ENCODE measurements around the gene MAGEA2B. TPM values are rescaled to one million over a fixed set of nuclear protein-coding genes. Genes with fewer than 3 reads are reported as not detected.
A peak's percentile ranks its signal among the peaks of the same experiment; 100 is the strongest.
"Not testable (repeated sequence)": the region's sequence is repeated elsewhere in the genome, so short reads cannot be mapped to it uniquely, and the experiment has no call there.

The MAGEA2B gene
- total RNA-seq, 6 donors from 2014 or later: not detected

DNA sequence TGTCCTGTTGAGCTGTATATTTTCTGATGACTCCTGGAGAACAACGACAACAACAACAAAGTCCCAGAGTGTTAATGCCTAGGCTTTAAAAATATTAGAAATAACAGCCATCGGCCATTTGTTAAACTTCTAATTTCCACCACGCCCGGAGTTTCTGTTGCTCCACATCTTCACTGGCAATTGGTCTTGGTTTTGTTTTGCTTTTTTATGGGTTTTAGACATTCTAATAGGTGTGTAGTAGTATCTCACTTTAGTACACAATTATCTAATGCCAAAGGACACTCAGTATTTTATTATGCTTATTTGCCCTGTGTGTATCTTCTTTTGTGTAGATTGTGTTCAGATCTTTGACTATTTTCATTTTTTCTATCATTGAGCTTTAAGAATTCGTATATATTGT is 24.1 kb downstream of the MAGEA2B start:
- ATAC-seq (ENCODE audit: low FRiP score in 2 of 2) (no peak), DNase-seq (no peak)
- no peaks in the 10 kb centered on the region for H3K4me1 ChIP-seq
- H3K9me3 ChIP-seq: no peaks in the 10 kb centered on the region
- H3K36me3 ChIP-seq: no peaks in the 10 kb centered on the region
- no peak overlapping the region for H3K4me3 ChIP-seq
- TF ChIP-seq POLR2AphosphoS5 (IDR thresholded peaks at IDR 0.05) (no peak), POLR2A (IDR thresholded peaks at IDR 0.05) (no peak), EP300 (IDR thresholded peaks at IDR 0.05) (no peak)
- TF ChIP-seq, protein P1, sequence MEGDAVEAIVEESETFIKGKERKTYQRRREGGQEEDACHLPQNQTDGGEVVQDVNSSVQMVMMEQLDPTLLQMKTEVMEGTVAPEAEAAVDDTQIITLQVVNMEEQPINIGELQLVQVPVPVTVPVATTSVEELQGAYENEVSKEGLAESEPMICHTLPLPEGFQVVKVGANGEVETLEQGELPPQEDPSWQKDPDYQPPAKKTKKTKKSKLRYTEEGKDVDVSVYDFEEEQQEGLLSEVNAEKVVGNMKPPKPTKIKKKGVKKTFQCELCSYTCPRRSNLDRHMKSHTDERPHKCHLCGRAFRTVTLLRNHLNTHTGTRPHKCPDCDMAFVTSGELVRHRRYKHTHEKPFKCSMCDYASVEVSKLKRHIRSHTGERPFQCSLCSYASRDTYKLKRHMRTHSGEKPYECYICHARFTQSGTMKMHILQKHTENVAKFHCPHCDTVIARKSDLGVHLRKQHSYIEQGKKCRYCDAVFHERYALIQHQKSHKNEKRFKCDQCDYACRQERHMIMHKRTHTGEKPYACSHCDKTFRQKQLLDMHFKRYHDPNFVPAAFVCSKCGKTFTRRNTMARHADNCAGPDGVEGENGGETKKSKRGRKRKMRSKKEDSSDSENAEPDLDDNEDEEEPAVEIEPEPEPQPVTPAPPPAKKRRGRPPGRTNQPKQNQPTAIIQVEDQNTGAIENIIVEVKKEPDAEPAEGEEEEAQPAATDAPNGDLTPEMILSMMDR (IDR thresholded peaks at IDR 0.05): no peak
- H3K27ac ChIP-seq: no peak overlapping the region
- no peaks in the 10 kb centered on the region for H3K27me3 ChIP-seq
- WGBS, 2 donors: 83 to 94% methylated on average over 5 of the region's 5 CpGs

DNA sequence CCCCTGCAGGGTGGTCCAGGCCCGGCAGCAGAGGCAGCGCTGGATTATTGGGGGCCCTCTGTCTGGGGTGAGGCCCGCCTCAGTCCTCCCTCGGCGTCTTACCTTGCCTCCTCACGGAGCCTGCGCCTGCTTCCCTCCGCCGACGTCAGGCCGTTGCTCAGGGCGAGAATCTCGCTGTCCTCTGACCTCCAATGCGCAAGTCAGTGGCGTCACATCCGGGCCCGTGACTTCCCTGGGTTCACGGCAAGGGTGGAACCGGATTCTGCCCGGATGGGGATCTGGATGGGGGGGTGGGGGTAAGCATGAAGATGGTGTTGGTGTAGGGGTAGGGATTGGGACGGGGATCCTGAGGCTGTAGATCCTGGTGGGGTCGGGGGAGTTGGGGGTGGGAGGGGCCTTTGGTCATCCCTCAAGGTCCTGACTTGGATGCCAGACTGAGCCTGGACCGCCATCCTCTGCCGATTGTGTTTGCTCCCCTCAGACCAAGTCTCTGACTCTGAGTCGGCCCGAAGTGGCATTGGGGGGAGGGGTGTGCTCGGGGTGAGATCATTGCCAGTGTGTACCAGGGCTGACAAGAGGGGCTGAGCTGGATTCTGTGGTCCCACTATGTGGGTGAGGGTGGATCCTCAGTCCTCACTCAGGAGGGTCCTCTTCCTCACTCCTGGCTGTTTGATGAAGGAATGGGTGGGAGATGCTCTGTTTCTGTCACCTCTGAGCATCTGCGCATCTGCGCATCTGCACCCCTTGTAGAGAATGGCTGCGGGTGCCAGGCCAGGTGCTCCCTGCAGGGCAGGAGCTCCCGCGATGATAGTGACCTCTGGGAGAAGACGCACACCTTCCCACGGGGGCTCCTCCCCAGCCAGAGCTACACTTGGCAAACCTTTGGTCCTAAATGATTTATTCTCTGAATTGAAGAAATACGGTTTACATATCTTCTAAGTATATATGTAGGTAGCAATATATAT is 39.5 kb downstream of the MAGEA2B start, which contains the start of gene MAGEA2:
TSS of gene MAGEA2 (minus strand) at position 157 of the 965 bp plus-strand sequence. CDS start 2,479 bp downstream, outside the sequence.
- H3K9me3 ChIP-seq; H3K4me1 ChIP-seq; DNase-seq; H3K27ac ChIP-seq; ATAC-seq (ENCODE audit: low FRiP score in 2 of 2); H3K36me3 ChIP-seq; H3K4me3 ChIP-seq; H3K27me3 ChIP-seq: not testable (repeated sequence)
- no CpG with 5 or more reads among the region's 35 CpGs for WGBS, 2 donors

DNA sequence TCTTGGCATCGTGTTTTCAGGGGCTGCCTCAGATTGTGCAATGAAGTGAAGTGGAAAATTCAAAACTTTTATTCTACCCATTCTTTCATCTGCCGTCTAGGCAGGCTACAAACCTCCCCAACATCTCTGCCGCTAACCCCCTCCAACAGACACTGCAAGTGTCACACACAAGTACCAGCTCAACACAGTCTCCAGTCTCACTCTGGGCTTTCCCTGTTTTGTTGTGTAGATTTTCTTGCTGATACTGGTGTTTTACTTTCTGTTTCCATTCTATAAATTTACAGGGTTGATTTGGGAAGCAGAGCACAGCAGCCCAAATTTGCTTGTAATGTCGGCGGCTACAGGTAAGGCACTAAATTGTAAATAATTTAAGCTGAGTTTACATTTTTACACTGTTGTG is 40.4 kb downstream of the MAGEA2B start:
- H3K27me3 ChIP-seq; DNase-seq; H3K36me3 ChIP-seq; ATAC-seq (ENCODE audit: low FRiP score in 2 of 2); H3K4me1 ChIP-seq; H3K27ac ChIP-seq; H3K4me3 ChIP-seq; H3K9me3 ChIP-seq: not testable (repeated sequence)
- WGBS, 2 donors: no CpG with 5 or more reads among the region's 5 CpGs

DNA sequence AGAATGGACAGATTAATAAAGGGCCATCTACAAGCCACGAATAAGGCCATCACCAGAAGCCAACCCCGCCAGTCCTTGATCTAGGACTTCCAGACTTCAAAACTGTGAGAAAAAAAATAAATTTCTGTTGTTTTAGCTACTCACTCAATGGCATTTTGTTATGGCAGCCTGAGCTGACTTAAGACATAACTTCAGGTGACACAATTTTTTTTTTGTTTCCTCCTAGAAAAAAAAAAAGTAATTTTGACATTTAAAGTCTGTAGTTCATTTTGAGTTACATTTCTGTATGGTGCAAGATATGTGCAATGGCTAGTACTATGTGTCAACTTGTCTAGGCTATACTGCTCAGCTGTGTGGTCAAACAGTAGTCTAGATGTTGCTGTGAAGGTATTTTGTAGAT is 44.5 kb downstream of the MAGEA2B start, which contains the start of gene CSAG3:
TSS of gene CSAG3 (plus strand) at position 301 of the 400 bp plus-strand sequence.
- H3K27ac ChIP-seq; H3K36me3 ChIP-seq; H3K9me3 ChIP-seq; ATAC-seq (ENCODE audit: low FRiP score in 2 of 2); H3K4me3 ChIP-seq; H3K4me1 ChIP-seq; DNase-seq; H3K27me3 ChIP-seq: not testable (repeated sequence)
- WGBS, 2 donors: no CpG with 5 or more reads among the region's 2 CpGs

DNA sequence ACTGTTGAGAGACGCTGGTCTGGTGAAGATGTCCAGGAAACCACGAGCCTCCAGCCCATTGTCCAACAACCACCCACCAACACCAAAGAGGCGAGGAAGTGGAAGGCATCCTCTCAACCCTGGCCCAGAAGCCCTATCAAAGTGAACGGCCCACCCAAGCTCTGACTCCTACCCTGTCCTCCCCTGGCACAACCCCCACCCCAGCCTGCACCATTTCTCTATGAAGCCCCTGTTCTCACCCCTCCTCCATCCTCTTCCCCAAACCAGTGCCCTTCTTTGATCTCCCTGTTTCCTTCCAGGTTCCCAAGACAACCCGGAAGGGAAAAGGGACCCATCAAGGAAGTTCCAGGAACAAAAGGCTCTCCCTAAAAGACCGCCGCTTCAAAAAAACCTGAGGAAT is 45.1 kb downstream of the MAGEA2B start:
- not testable (repeated sequence) for H3K9me3 ChIP-seq, H3K4me1 ChIP-seq, H3K36me3 ChIP-seq, H3K4me3 ChIP-seq, DNase-seq, H3K27me3 ChIP-seq, H3K27ac ChIP-seq
- 89 to 100% methylated on average over 2 to 5 of the region's 7 CpGs for WGBS, 2 donors
- ATAC-seq (ENCODE audit: low FRiP score in 2 of 2): peak in 1 of 2 donors; percentile 74

DNA sequence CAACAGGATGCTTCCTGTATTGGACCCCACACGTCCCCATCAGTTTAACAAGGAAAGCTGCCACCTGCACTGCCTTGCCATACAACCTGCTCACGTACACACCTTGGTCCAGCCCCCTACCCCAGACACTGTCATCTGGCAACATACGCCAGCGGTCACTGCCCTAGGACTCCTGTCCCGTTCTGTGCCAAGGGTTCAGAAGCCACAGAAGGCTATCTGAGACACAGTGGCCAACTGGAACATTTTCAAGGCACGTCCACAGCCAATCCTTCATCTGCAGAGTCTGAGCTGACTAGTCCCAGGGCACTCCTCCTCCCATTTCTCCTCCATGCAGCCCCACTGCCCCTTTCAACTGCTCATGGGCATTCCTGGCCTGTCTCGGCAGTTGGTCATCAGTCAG is 47.2 kb downstream of the MAGEA2B start:
- H3K4me3 ChIP-seq; H3K27ac ChIP-seq; DNase-seq; H3K27me3 ChIP-seq; H3K36me3 ChIP-seq; ATAC-seq (ENCODE audit: low FRiP score in 2 of 2); H3K9me3 ChIP-seq; H3K4me1 ChIP-seq: not testable (repeated sequence)
- WGBS, 2 donors: no CpG with 5 or more reads among the region's 7 CpGs

DNA sequence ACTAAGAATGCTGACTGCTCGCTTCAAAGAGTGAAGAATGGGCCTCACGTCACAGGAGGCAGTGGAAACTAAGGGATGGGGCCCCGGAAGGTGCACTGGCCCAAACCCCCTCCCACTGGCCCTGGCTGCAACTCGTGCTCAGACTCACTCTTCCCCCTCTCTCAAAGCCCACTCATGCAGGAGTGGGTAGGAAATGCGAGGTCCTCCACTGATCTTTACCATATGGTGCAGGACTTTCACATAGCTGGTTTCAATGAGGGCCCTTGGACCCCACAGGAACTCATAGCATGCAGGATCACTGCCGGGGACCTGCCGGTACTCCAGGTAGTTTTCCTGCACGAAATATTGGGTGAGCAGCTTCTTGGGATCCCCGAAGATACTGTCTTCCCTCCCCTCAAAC is 52.1 kb downstream of the MAGEA2B start:
- not testable (repeated sequence) for ATAC-seq (ENCODE audit: low FRiP score in 2 of 2); H3K4me3 ChIP-seq; H3K4me1 ChIP-seq; H3K9me3 ChIP-seq; H3K27ac ChIP-seq; H3K36me3 ChIP-seq; H3K27me3 ChIP-seq
- 78 to 93% methylated on average over 4 to 9 of the region's 9 CpGs for WGBS, 2 donors
- DNase-seq: peak in 1 of 2 donors; percentile 0

Other genes with a start within 250 kb of the MAGEA2B start
- not detected for gene GABRQ, start 76.7 kb upstream of the MAGEA2B start, total RNA-seq
- gene MAGEA3, start 15.8 kb upstream of the MAGEA2B start, total RNA-seq: under 1 TPM in 2 of 6 donors, not detected in 4; 0.20 to 0.51 TPM
- not detected for gene CSAG2, start 5.4 kb upstream of the MAGEA2B start, total RNA-seq
- not detected for gene CSAG1, start 19.1 kb downstream of the MAGEA2B start, total RNA-seq
- gene MAGEA12, start 19.1 kb downstream of the MAGEA2B start, total RNA-seq: under 1 TPM in 2 of 6 donors, not detected in 4; 0.20 to 0.37 TPM
- gene MAGEA2, start 39.2 kb downstream of the MAGEA2B start, total RNA-seq: under 1 TPM in 1 of 6 donors, not detected in 5; 0.20 TPM
- gene CSAG3, start 44.6 kb downstream of the MAGEA2B start, total RNA-seq: not detected
- under 1 TPM in 1 of 6 donors, not detected in 5; 0.31 TPM for gene MAGEA6, start 55.1 kb downstream of the MAGEA2B start, total RNA-seq
- gene CETN2, start 116.1 kb downstream of the MAGEA2B start, total RNA-seq: 10 to 100 TPM; 21.1 to 89.4 (median 32.5) TPM
- 10 to 100 TPM in 5 of 6 donors, 1 to 10 TPM in 1; 5.2 to 26.0 (median 21.1) TPM for gene NSDHL, start 116.4 kb downstream of the MAGEA2B start, total RNA-seq
- gene ZNF185, start 183.4 kb downstream of the MAGEA2B start, total RNA-seq: 10 to 100 TPM; 13.6 to 26.4 (median 19.9) TPM

Measured in upper lobe of left lung (tissue), 6 donors.